ENCODE measurements around the gene MYO1H.

MYO1H gene

GRCh38 chr12:109497675-109498074 is 150.0 kb downstream of the MYO1H start:
- DNase-seq, result no peak

Data from effector CD4-positive, alpha-beta T cell (primary cell).